22Rv1 (cell line): ENCODE measurements around the gene IFNA4.
"Not testable (repeated sequence)": the region's sequence is repeated elsewhere in the genome, so short reads cannot be mapped to it uniquely, and the experiment has no call there.

Experiments used
- CTCF ChIP-seq: fragments of 450-650 bp; IDR thresholded peaks from 2 replicates; pipeline ENCODE4 v1.5.1; 2017; ENCODE audit warnings: mild to moderate bottlenecking
- ZFX ChIP-seq: fragments of 450-650 bp; IDR thresholded peaks from 2 replicates; pipeline ENCODE4 v1.6.1; 2017; ENCODE audit warnings: antibody characterized with exemption, borderline replicate concordance

- TF ChIP-seq CTCF, ZFX: not testable (repeated sequence)
Measured at GRCh38 chr9:21202105-21202504, 14.7 kb upstream of the IFNA4 start, which contains the start of gene IFNA7.
